GM18499 (cell line): Measurements from ENCODE around the gene UBE2J2.

Experiments
- ATAC-seq: cut with Tn5 transposase; IDR thresholded peaks from one replicate; pipeline ENCODE4 v1.9.1; 2021; ENCODE audit warnings: moderate number of reproducible peaks; ENCODE audit not compliant: insufficient read depth, unreplicated experiment

UBE2J2 gene

DNA sequence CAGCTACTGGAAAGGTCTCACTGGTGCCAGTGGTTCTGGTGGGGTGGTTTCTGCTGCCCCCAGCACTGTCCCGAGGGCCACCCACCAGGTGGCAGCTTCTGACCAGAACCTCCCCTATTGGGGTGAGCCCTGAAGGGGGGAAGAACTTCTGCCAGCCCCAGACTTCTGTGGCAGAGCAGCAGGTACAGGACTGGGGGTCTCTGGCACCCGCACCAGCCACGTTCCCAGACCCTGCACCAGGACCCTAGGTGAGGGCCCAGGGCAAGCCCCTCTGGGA, 36.4 kb upstream of the UBE2J2 start:
- ATAC-seq = no peak

GRCh38 chr1:1309251-1310108, 35.8 kb upstream of the UBE2J2 start:
- ATAC-seq = no peak

GRCh38 chr1:1308756-1309250, 35.1 kb upstream of the UBE2J2 start:
- no peak for ATAC-seq

DNA sequence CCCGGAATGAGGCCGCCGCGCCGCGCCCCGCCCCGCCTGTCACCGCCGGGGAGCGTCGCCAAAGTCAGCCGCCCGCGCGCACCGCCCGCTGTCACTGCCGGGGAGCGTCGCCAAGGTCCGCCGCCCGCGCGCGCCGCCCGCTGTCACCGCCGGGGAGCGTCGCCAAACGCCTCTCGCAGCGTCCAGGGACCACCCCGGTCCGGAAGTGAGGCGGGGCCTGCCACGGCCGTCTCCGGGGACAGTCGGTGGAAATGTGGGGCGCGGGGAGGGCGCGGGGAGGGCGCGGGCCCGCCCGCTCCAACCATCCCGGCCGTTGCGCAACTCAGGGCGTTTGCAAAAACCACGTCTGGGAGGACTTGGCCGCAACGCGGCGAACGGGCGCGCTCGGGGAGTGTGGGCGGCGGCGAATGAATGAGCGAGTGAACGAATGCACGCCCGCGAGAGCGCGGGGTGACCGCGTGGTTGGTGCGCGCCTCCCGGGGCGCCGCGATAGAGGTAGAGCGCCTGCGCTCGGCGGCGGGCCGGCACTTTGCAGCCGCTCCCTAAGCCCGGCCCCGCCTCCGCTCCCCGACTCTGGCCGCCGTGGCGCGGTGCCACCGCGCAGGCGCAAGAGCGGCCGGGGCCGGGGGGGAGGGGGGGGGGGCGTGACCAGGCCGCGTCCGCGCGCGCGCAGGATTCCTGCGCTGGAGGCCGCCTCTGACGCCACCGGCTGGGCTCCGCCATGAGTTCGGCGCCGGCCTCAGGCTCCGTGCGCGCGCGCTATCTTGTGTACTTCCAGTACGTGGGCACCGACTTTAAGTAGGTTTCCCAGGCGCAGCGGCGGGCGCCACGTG, 34.5 kb upstream of the UBE2J2 start, which contains the start of the genes ACAP3 and PUSL1:
Gene ACAP3, minus strand, starts transcription at position 8 of the 833 bp plus-strand sequence. CDS start 115 bp downstream, outside the sequence.
Gene PUSL1, plus strand, starts transcription at position 675 of the 833 bp plus-strand sequence. Its CDS starts 47 bp downstream, at position 722.
- no peak for ATAC-seq

DNA sequence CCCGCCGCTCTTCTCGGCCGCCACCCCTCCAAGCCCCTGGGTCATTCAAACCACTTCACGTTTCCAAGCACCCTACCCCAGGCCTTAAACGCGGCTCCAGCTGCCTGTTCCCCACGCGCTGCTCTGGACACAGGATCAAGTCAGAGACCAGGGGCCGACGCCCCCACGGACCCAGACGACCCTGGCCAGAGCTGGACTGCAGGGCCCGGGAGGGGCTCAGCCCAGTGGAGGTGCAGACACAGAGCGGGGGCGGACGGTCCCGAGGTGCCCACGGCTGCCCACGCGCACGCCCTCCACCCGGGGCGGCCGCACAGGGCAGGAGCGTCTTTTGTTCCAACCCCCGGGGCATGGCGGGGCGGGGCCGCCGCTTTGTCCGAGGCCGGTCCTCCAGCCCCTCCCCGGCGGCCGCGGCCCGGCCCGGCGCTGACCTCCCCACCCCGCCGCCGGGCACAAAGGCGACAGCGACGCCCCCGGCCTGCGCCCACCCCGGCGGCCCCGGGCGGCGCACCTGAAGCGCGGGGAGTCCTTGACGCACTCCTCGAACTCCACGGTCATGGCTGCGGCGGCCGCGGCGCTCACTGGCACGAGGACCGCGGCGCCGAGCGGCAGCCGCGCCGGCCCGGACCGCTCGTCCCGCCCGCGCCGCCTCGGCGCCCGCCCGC, 33.7 kb upstream of the UBE2J2 start:
- no peak for ATAC-seq

GRCh38 chr1:1306661-1307260, 33.1 kb upstream of the UBE2J2 start:
- no peak for ATAC-seq

DNA sequence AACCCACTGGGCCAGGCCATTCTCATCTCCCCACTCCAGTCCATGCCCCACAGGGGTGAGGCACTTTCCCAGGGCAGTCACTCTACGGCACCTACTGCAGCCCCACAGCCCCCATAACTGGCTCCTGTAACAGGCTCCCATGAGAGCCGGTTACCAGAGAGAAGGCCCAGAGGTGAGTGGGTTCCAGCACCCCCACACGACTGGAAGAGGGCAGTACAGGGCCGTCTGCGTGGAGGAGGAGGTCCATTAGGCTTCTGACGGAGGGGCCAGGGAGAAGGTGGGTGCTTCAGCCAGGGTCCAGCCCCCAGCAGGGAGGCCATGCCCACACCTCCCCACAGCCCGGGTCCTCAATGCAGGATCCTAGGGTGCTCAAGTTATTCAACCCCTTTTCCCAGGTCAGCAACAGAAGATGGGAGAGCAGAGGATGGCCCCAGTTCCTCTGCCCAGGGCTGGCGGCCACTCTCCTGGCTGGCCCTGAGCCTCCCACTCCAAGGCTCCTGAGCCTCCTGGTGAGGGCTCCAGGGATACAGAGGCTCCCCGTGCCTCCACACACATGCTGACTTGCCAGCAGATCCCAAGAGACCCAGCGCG, 32.5 kb upstream of the UBE2J2 start:
- ATAC-seq = no peak

DNA sequence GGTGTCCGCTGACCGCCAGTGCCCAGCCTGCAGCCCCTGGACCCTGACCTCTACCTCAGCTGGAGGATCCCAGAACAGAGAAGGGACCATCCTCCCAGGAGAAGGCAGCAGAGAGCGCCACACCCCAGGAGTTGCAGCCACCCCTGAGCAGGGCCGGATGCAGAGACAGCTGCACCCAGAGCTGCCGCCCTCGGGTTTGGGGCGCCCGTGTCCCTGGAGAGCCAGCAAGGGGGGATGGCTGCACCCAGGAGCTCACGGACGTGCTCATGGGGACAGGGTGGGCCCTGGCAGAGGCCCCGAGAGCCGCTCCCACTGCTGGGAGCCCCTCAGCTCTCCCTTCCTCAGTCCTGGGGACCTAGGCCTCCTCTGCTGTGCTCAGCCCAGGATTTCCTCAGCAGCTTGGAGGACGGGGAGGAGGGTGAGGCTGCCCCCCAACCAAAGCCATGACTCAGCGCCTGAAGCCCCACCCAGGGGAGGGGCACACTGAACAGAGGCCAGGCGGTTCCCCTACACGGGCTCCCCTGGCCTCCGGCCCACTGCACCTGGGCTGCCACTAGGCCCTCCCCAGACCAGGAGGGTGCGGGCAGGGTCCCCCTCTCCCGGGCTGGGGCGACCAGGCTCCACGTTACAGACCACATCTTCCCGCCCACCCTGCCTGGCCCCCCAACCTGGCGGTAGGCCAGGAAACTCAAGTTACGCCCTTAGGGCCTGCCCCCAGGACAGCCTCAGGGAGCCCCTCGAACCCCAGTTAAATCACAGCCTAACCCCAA, 31.8 kb upstream of the UBE2J2 start:
- ATAC-seq = no peak

- no peak for ATAC-seq
Measured at GRCh38 chr1:1304331-1305299, 31.0 kb upstream of the UBE2J2 start.

DNA sequence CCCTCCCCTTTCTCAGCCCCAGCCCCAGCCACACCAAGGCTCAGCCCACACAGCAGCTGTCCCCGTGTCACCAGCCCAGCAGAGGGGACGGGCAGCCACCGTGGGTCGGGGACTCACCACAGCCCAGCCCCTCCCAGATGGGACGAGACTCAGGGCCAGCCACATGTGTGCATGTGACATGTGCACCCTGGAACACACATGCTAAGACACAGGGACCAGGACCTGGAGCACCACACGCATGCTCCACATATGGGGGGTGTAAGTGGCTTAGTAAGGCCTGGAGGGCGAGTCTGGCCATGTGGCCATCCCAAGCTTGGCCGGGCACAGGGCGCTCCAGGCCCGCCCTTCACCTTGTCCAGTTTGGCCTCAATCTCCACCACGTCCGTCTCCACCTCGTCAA, 30.1 kb upstream of the UBE2J2 start:
- ATAC-seq = no peak

- ATAC-seq = no peak
Measured at GRCh38 chr1:1302951-1303509, 29.4 kb upstream of the UBE2J2 start.

DNA sequence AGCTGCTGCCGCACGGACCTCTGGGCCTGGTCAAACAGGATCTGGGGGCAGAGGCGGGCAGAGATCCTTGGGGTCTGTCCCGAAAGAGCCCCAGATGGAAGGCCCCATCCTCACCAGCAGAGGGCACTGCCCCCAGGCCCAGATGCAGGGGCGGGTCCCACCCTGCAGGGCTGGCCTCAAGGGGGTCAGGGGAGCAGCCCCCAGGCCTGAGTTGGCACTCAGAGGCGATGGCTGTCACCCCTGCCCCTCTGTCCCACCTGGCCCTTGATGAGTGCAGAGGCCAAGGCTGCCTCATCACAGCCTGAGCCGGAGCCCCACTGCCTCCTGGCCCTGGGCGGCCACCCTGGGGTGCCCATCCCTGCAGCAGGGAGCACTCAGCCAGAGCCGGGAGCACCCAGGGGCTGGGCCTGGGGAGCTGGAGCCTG, 28.4 kb upstream of the UBE2J2 start:
- ATAC-seq = no peak

GRCh38 chr1:1300352-1300739, 26.7 kb upstream of the UBE2J2 start:
- no peak for ATAC-seq

- no peak for ATAC-seq
Measured at GRCh38 chr1:1299686-1300351, 26.2 kb upstream of the UBE2J2 start.

- ATAC-seq = no peak
Measured at GRCh38 chr1:1298861-1299685, 25.4 kb upstream of the UBE2J2 start.

DNA sequence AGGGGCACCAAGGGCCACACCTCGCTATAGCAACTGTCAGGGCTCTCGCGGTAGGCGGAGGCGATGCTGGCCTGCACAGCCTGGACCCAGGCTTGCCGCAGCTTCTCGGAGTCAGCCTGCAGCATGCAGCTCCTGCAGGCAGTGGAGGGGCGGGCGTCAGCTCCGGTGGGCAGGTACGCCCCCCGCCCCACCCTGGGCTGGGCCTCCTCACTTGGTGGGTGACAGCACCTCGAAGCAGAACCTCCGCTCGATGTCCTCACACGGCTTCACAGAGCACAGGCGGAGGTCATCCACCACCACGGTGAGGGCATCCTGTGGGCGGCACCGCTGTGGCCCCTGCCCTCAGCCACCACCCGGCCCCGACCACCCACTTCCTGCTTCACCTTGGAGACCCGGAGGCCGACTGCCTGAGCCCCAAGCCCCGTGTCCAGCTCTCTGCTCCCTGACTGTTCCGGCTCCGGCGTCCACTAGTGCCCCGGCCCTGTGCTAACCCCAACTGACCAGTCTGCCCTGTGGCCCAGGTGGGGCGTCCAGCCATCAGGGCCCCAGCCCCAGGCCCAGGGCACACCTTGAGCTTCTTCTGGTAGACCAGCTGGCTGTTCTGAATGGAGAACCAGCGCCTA, 24.3 kb upstream of the UBE2J2 start:
- ATAC-seq = no peak
